HepG2 (cell line): ENCODE data around the gene EEF1A2. TPM values are rescaled to one million over a fixed set of nuclear protein-coding genes. Genes with fewer than 3 reads are reported as not detected.

Experiments used
- ATAC-seq: fragments of 200-7000 bp; cut with Tn5 transposase; 3 replicates; pipeline ENCODE4 v1.9.1; 2020; ENCODE audit warnings: mild to moderate bottlenecking, moderate library complexity
- BruUV-seq: library from RNA; stranded (reverse); fragments of 400-500 nt; replicated peaks from 2 replicates; lab custom pipeline; 2021; lab: Mats Ljungman, UMichigan
- CTCF ChIA-PET: fragments of 300-600 bp; formaldehyde crosslinking; extraction: SDS; loops from one replicate; lab custom pipeline; 2021; ENCODE audit warnings: low total read pairs, inconsistent platforms, low intra/inter-chr PET ratio; lab: Yijun Ruan, JAX
- POLR2A ChIA-PET: fragments of 350-600 bp; sonication (Branson Sonifier 250); formaldehyde crosslinking; loops from one replicate; lab custom pipeline; 2020; ENCODE audit warnings: antibody characterized with exemption, inconsistent platforms; lab: Yijun Ruan, JAX
- DNase-seq: peaks from one replicate; pipeline ENCODE4 v3.0.0-alpha.2; 2015; ENCODE audit warnings: low spot score
- FAIRE-seq: peaks from 3 replicates; lab custom pipeline; 2011; peaks lifted over from hg19 to GRCh38; lab: Jason Lieb, UNC
- H2AFZ ChIP-seq: one replicate; pipeline ENCODE4 v1.6.1; 2011; ENCODE audit warnings: low read length, inconsistent platforms
- H3K27ac ChIP-seq: fragments of 300-600 bp; 3 replicates; pipeline ENCODE4 v1.8.0; 2011; ENCODE audit warnings: mixed run types, mild to moderate bottlenecking, mixed read lengths, low read length, inconsistent platforms; ENCODE audit not compliant: insufficient read depth; ENCODE audit errors: extremely low read length
- H3K27me3 ChIP-seq, 2 experiments: fragments of 200-600 bp in 1 of 2; 2 replicates in 1 of 2; 3 replicates in 1 of 2; pipeline versions ENCODE4 v1.6.0 to v1.8.0; 2011; ENCODE audit warnings: low read length in 2 of 2, mild to moderate bottlenecking in 2 of 2, moderate library complexity in 2 of 2, inconsistent platforms in 1 of 2; ENCODE audit not compliant: insufficient read depth in 2 of 2, control insufficient read depth in 1 of 2
- H3K36me3 ChIP-seq, 2 experiments: fragments of 200-600 bp in 1 of 2; replicated peaks in 1 of 2; 2 replicates in 1 of 2; 3 replicates in 1 of 2; pipeline versions ENCODE4 v1.5.1 to v1.8.0; 2011; ENCODE audit warnings: low read length in 2 of 2, inconsistent platforms in 1 of 2; ENCODE audit not compliant: insufficient read depth in 2 of 2, control insufficient read depth in 1 of 2
- H3K4me1 ChIP-seq: 2 replicates; pipeline ENCODE4 v1.5.1; 2012; ENCODE audit warnings: low read length, inconsistent platforms; ENCODE audit not compliant: insufficient read depth
- H3K4me2 ChIP-seq: 2 replicates; pipeline ENCODE4 v1.6.0; 2011; ENCODE audit warnings: low read depth, low read length, inconsistent platforms
- H3K4me3 ChIP-seq, 3 experiments: fragments of 200-600 bp in 1 of 3; sonication (generic), shearing (Covaris generic) in 1 of 3; replicated peaks in 1 of 3; 2 replicates each; pipeline ENCODE4 v1.5.1; 2011 to 2016; ENCODE audit warnings: low read length in 3 of 3, inconsistent platforms in 2 of 3, low read depth in 2 of 3, mild to moderate bottlenecking in 2 of 3, control low read depth in 1 of 3, mixed read lengths in 1 of 3; ENCODE audit not compliant: insufficient read depth in 1 of 3
- H3K79me2 ChIP-seq: one replicate; pipeline ENCODE4 v1.6.1; 2011; ENCODE audit warnings: low read length, inconsistent platforms; ENCODE audit not compliant: insufficient read depth
- H3K9ac ChIP-seq: 2 replicates; pipeline ENCODE4 v1.6.0; 2011; ENCODE audit warnings: mild to moderate bottlenecking, low read depth, low read length, inconsistent platforms; ENCODE audit not compliant: insufficient read depth
- H3K9me3 ChIP-seq: 2 replicates; pipeline ENCODE4 v1.5.1; 2012; ENCODE audit warnings: mild to moderate bottlenecking, low read length
- H4K20me1 ChIP-seq: 2 replicates; pipeline ENCODE4 v1.6.0; 2011; ENCODE audit warnings: inconsistent platforms, mild to moderate bottlenecking, low read length, moderate library complexity; ENCODE audit not compliant: insufficient read depth
- EED ChIP-seq: sonication (generic); formaldehyde crosslinking; IDR thresholded peaks from 2 replicates; pipeline ENCODE4 v1.5.0; 2020; ENCODE audit warnings: mild to moderate bottlenecking, missing genetic modification reagents
- HES4 ChIP-seq: sonication (generic); formaldehyde crosslinking; IDR thresholded peaks from 2 replicates; pipeline ENCODE4 v1.9.0; 2021; ENCODE audit warnings: mild to moderate bottlenecking, missing genetic modification reagents, borderline replicate concordance
- JUND ChIP-seq: sonication (generic); formaldehyde crosslinking; IDR thresholded peaks from 2 replicates; pipeline ENCODE4 v1.8.0; 2022; ENCODE audit warnings: mild to moderate bottlenecking, missing genetic modification reagents
- ZNF44 ChIP-seq: sonication (generic); formaldehyde crosslinking; IDR thresholded peaks from 2 replicates; pipeline ENCODE4 v1.5.1; 2020; ENCODE audit warnings: mild to moderate bottlenecking, missing genetic modification reagents
- WGBS: methylation state at CpG from one replicate; pipeline ENCODE4 v1.1.6; 2017; ENCODE audit warnings: low lambda C conversion rate; 5-methylcytosine and 5-hydroxymethylcytosine counted together
- in situ Hi-C: cut with HindIII; loops from 2 replicates; pipeline ENCODE4 v1.10.0; 2017; ENCODE audit warnings: low pct_unique_long_range_greater_than_20kb; ENCODE audit not compliant: extremely low pct_ligation_motif_present
- intact Hi-C: fragments of 100-400 bp; cut with micrococcal nuclease; formaldehyde crosslinking; loops from one replicate; pipeline ENCODE4 v1.10.0; 2022; ENCODE audit not compliant: unreplicated experiment
- polyA plus RNA-seq, 8 experiments: library from polyadenylated mRNA; depleted of rRNA in 3 of 8; stranded (reverse) in 7 of 8; unstranded in 1 of 8; fragments of >200 nt; fragmentation: Illumina TruSeq in 4 of 8; extraction: Trizol in 4 of 8; gene quantifications; 2 replicates each; pipeline versions ENCODE4 v1.2.1 to v1.2.3, GENCODE V29; 2011 to 2016; ENCODE audit warnings: low read depth in 4 of 8, missing spikeins in 1 of 8, mixed read lengths in 1 of 8; ENCODE audit not compliant: insufficient read depth in 1 of 8
- total RNA-seq, 5 experiments: library from RNA; depleted of rRNA; stranded (reverse); fragments of >200 nt; fragmentation: Illumina TruSeq; extraction: Trizol; gene quantifications; 2 replicates each; pipeline ENCODE4 v1.2.3, GENCODE V29; 2016; ENCODE audit warnings: low read depth in 1 of 5
- TF ChIP-seq, protein P1 (sequence below): IDR thresholded peaks from 2 replicates; pipeline ENCODE4 v1.6.1; 2016; ENCODE audit warnings: low read depth, control low read depth

The EEF1A2 gene
- total and polyA plus RNA-seq, 2 of the 13 experiments (the other 11 are each of a cell fraction or from before 2014, with no cell fraction given), result 0.44 to 0.87 TPM

DNA sequence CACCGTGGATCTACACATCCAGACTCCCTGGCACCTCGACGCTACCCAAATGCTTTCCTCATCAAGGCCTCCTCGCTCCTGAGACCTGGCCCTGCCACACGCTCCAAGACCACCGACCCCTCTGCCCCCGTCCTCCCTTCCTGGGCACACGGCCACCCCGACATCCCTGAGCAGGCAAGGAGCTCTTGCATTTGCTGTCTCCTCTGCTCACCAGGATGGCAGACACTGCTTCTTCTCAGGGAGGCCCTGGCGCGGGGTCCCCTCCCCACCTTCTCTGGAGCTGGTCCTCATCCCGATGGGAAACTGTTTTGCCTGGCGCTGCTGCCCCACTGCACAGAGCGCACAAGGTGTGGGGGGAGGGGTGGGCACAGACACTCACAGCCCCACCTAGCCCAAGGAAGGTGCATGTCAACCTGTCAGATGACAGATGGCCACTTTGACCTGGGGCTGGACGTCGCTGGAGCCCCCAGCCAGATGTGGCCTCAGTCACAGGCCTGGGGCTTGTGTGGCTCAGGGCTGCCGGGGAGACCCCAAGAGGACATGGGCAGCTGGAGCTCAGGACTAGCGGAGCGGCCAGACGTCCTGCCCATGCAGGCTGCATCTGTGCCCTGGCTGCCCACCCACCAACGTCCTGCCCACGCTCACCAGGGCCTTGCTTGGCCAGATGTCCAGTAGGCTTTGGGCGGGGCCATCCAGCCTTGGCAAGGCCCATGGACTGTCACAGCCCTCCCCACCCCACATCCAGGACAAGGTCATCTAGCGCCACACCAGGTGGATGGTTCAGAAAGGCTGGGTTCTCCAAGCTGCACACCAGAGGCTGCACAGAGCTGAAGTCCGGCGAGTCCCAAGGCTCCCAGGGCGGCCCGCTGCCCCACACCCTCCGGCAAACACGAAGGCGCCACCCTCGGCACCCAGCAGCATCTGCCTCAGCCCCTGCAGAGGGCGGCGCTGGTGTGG, 20.3 kb downstream of the EEF1A2 start:
- no peak overlapping the region for H3K4me2 ChIP-seq
- 18% methylated on average over 27 of the region's 34 CpGs for WGBS
- no peak overlapping the region for H3K9ac ChIP-seq
- no peak overlapping the region for H3K27ac ChIP-seq
- H4K20me1 ChIP-seq, result peaks cover 5% of the 10 kb centered on the region; the same call in 1 of the 2 replicates
- peaks cover 9% of the 10 kb centered on the region for H3K4me1 ChIP-seq
- no peak for FAIRE-seq
- no peak for DNase-seq
- no TSS peak for BruUV-seq
- no peak overlapping the region for H2AFZ ChIP-seq
- peak; percentile 5; the same call in 2 of the 3 replicates for ATAC-seq
- H3K79me2 ChIP-seq, result no peaks in the 10 kb centered on the region
- no peaks in the 10 kb centered on the region for H3K36me3 ChIP-seq
- H3K9me3 ChIP-seq, result no peaks in the 10 kb centered on the region
- in situ Hi-C loops (no loop called here), intact Hi-C loops (no loop called here)
- peaks cover 29 to 90% of the 10 kb centered on the region in 2 experiments for H3K27me3 ChIP-seq
- no peak overlapping the region for H3K4me3 ChIP-seq
- CTCF ChIA-PET, result no interaction called here
- POLR2A ChIA-PET, result no interaction called here
- TF ChIP-seq HES4 (CRISPR knock-in tag), result peak; percentile 45; the same call in 1 of the 2 replicates
- TF ChIP-seq JUND, result 0 out of 2 replicates have a peak, but pooled peaks have one; percentile 33
- no peak for TF ChIP-seq ZNF44
- TF ChIP-seq, all 625 proteins: peak for 2

GRCh38 chr20:63477944-63478343, 20.9 kb downstream of the EEF1A2 start:
- in situ Hi-C loops, result no loop called here
- Histone ChIP-seq H3K27me3 (peaks cover 30 to 92% of the 10 kb centered on the region in 2 experiments), H2AFZ (no peak overlapping the region)

More at GRCh38 chr20:63477944-63478343, 20.9 kb downstream of the EEF1A2 start:
- no peak overlapping the region for H3K4me3 ChIP-seq
- H3K36me3 ChIP-seq, result no peaks in the 10 kb centered on the region
- POLR2A ChIA-PET, result no interaction called here
- no peaks in the 10 kb centered on the region for H3K79me2 ChIP-seq
- CTCF ChIA-PET, result no interaction called here
- BruUV-seq, result no TSS peak
- intact Hi-C loops, result no loop called here
- DNase-seq, result no peak
- H3K9ac ChIP-seq, result no peak overlapping the region
- peaks cover 2% of the 10 kb centered on the region for H3K4me1 ChIP-seq
- WGBS, result 38% methylated on average over 15 of the region's 17 CpGs
- TF ChIP-seq, protein P1, sequence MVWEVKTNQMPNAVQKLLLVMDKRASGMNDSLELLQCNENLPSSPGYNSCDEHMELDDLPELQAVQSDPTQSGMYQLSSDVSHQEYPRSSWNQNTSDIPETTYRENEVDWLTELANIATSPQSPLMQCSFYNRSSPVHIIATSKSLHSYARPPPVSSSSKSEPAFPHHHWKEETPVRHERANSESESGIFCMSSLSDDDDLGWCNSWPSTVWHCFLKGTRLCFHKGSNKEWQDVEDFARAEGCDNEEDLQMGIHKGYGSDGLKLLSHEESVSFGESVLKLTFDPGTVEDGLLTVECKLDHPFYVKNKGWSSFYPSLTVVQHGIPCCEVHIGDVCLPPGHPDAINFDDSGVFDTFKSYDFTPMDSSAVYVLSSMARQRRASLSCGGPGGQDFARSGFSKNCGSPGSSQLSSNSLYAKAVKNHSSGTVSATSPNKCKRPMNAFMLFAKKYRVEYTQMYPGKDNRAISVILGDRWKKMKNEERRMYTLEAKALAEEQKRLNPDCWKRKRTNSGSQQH (CRISPR knock-in tag), result no peak
- TF ChIP-seq JUND, result no peak
- 0 out of 2 replicates have a peak, but pooled peaks have one; percentile 24 for TF ChIP-seq EED (CRISPR knock-in tag)
- no peak overlapping the region for H3K4me2 ChIP-seq
- no peak for FAIRE-seq
- H4K20me1 ChIP-seq, result peaks cover 5% of the 10 kb centered on the region; the same call in 1 of the 2 replicates
- H3K9me3 ChIP-seq, result no peaks in the 10 kb centered on the region
- no peak overlapping the region for H3K27ac ChIP-seq
- ATAC-seq, result no peak
